NCI-H82 treated with DMSO at 0.1 percent for 48 hours (cell line): ENCODE measurements around the gene QRICH1.
A peak's percentile ranks its signal among the peaks of the same experiment; 100 is the strongest.
"Not testable (repeated sequence)": the region's sequence is repeated elsewhere in the genome, so short reads cannot be mapped to it uniquely, and the experiment has no call there.

ENCODE experiments used
- DNase-seq: peaks from one replicate; lab custom pipeline; 2025; ENCODE audit not compliant: unreplicated experiment; lab: John Stamatoyannopoulos, UW

The QRICH1 gene

GRCh38 chr3:49017971-49018706 is 75.7 kb downstream of the QRICH1 start, which contains the start of gene DALRD3:
TSS of gene DALRD3 (minus strand) at chr3:49018580. CDS start at chr3:49018564, 16 bp downstream.
- DNase-seq = peak; percentile 9

GRCh38 chr3:49017229-49017970 is 76.5 kb downstream of the QRICH1 start:
- DNase-seq = no peak

GRCh38 chr3:49016414-49017228 is 77.2 kb downstream of the QRICH1 start:
- DNase-seq = no peak

GRCh38 chr3:49015765-49016164 is 78.1 kb downstream of the QRICH1 start:
- DNase-seq = no peak

GRCh38 chr3:49015072-49015471 is 78.8 kb downstream of the QRICH1 start:
- no peak for DNase-seq

GRCh38 chr3:49013738-49014660 is 79.9 kb downstream of the QRICH1 start:
- DNase-seq = no peak

GRCh38 chr3:49013113-49013737 is 80.6 kb downstream of the QRICH1 start:
- no peak for DNase-seq

- no peak for DNase-seq
Observed at GRCh38 chr3:49012441-49013017, 81.3 kb downstream of the QRICH1 start.

GRCh38 chr3:49009396-49009795 is 84.5 kb downstream of the QRICH1 start:
- no peak for DNase-seq

GRCh38 chr3:49008627-49009026 is 85.2 kb downstream of the QRICH1 start:
- DNase-seq = not testable (repeated sequence)

- DNase-seq = peak; percentile 39
Observed at GRCh38 chr3:49007771-49008528, 85.9 kb downstream of the QRICH1 start.

GRCh38 chr3:49007068-49007770 is 86.7 kb downstream of the QRICH1 start, which contains the start of gene WDR6:
TSS of gene WDR6 (plus strand) at chr3:49007391. CDS start at chr3:49007432, 41 bp downstream.
- peak; percentile 88 for DNase-seq

GRCh38 chr3:49006408-49007067 is 87.3 kb downstream of the QRICH1 start:
- DNase-seq = no peak

- no peak for DNase-seq
Observed at GRCh38 chr3:49005998-49006397, 87.9 kb downstream of the QRICH1 start.

- no peak for DNase-seq
Observed at GRCh38 chr3:49005303-49005680, 88.6 kb downstream of the QRICH1 start.

- DNase-seq = no peak
Observed at GRCh38 chr3:49004352-49005302, 89.2 kb downstream of the QRICH1 start.

GRCh38 chr3:49001155-49001554 is 92.7 kb downstream of the QRICH1 start:
- no peak for DNase-seq
